ENCODE measurements around the gene USP2.

The USP2 gene

DNA sequence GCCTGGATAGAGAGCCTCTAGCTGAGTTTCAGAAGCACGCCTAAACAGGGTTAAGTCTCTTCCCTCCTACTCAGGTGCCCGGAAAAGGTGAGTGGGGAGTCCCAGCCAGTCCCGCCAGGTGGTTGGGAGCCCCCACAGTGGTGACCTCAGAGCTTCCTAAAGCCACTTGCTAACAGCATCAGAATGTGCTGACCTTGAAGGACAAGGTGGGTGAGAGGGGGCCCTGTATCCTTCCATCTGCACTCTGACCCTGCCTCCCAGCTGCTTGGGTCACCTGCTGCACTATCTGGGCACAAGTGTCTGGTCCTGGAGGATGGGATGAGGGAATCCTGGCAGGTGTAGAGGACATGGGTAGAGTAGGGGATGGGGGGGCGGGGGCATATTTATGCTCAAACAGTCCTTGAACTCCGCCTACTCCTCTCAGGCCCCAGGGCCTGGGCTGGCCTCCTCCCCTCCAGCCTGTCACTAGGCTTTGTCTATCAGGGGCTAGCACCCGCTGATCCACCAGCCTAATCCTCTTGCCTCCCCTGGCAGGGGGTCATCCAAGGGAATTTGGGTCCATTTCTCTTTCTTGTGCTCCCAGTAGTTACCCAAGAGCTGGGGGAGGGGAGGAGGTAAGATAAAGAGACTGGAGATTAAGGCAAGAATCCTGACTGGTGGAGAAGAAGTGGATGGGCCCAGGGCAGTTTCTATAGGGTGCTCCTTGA, 3.4 kb downstream of the USP2 start:
- no peak for DNase-seq (ENCODE audit: extremely low read depth, insufficient read length)
- no peaks in the 10 kb centered on the region for H3K36me3 ChIP-seq (ENCODE audit: control insufficient read depth, insufficient read depth, low read length)
- H3K4me3 ChIP-seq (replicated peaks; ENCODE audit: low read depth, low read length) = no peak overlapping the region
- TF ChIP-seq, protein P1, sequence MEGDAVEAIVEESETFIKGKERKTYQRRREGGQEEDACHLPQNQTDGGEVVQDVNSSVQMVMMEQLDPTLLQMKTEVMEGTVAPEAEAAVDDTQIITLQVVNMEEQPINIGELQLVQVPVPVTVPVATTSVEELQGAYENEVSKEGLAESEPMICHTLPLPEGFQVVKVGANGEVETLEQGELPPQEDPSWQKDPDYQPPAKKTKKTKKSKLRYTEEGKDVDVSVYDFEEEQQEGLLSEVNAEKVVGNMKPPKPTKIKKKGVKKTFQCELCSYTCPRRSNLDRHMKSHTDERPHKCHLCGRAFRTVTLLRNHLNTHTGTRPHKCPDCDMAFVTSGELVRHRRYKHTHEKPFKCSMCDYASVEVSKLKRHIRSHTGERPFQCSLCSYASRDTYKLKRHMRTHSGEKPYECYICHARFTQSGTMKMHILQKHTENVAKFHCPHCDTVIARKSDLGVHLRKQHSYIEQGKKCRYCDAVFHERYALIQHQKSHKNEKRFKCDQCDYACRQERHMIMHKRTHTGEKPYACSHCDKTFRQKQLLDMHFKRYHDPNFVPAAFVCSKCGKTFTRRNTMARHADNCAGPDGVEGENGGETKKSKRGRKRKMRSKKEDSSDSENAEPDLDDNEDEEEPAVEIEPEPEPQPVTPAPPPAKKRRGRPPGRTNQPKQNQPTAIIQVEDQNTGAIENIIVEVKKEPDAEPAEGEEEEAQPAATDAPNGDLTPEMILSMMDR (IDR thresholded peaks at IDR 0.05; ENCODE audit: insufficient read depth, low read length, poor library complexity, severe bottlenecking) = no peak
- H3K27me3 ChIP-seq (replicated peaks; ENCODE audit: control insufficient read depth, insufficient read depth, low read length) = no peaks in the 10 kb centered on the region; the same call in none of the 2 replicates

DNA sequence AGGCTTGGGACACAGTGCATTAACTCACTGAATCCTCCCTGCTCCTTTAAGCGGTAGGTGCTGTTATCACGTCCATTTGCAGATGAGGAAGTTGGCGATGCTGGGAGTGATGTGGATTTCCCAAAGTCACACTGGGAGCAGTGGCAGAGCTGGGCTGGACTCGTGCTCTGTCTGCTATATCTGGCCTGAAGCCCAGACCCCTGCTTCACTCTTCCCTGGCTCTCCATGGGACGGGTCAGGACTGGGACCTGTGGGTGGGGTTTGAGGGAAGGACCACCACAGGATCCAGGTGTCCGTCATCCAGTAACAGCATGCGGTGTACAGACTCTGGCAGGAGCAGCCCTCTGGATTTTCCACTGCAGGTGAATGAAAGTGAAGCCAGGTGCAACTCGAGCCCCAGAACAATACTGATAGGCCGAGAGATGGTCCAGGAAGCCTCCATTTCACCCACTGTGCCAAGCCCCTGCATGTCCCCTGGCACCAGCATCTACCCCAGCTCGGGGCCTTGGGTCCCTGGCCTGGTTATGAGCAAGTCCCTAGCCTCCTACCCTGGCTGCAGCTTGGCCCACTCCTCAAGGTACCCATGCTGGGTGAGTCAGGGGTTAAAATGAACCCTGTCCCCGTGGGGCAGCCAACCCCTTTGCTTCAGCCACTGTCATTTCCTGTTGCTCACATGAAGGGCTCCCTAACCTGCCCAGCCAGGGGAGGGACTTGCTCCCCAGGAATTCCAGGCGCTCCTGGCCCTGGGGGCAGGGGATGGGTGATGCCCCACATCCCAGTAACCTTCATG, 4.2 kb downstream of the USP2 start:
- Histone ChIP-seq H3K4me3 (replicated peaks; ENCODE audit: low read depth, low read length) (no peak overlapping the region), H3K27me3 (replicated peaks; ENCODE audit: control insufficient read depth, insufficient read depth, low read length) (no peaks in the 10 kb centered on the region; the same call in none of the 2 replicates), H3K36me3 (ENCODE audit: control insufficient read depth, insufficient read depth, low read length) (no peaks in the 10 kb centered on the region)
- TF ChIP-seq, protein P1 (IDR thresholded peaks at IDR 0.05; ENCODE audit: insufficient read depth, low read length, poor library complexity, severe bottlenecking) = no peak
- DNase-seq (ENCODE audit: extremely low read depth, insufficient read length) = no peak

DNA sequence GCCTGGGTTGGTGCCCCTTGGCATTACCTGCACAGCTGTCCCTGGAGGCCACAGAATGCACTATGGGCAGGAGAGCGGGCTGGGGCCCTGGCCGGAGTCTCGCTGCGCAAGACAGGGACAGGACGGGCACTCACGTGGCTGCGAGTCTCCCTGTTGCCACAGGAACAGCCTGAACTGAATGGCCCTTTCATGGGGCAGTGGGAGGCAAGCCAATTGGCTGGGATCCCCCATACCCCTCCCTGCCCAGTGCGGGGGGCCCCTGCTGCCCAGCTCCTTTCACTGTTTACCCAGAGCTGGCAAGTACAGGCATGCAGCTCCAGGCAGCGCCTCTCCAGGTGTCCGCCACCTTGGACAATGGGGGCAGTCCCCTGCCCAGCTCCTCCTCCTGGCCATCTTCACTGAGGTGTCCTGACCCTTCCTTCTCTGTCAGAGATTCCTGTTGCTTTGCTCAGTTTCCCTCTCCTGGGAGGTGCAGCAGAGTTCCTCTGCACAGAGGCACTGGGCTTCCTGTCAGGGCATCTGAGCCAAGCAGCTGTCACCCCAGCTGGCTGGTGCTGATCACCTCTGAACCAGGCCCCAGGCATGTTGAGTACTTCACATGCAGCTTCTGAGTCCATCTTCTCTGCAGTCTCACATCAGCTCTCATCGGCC, 5.2 kb downstream of the USP2 start:
- TF ChIP-seq, protein P1 (IDR thresholded peaks at IDR 0.05; ENCODE audit: insufficient read depth, low read length, poor library complexity, severe bottlenecking) = no peak
- H3K4me3 ChIP-seq (replicated peaks; ENCODE audit: low read depth, low read length) = no peak overlapping the region

DNA sequence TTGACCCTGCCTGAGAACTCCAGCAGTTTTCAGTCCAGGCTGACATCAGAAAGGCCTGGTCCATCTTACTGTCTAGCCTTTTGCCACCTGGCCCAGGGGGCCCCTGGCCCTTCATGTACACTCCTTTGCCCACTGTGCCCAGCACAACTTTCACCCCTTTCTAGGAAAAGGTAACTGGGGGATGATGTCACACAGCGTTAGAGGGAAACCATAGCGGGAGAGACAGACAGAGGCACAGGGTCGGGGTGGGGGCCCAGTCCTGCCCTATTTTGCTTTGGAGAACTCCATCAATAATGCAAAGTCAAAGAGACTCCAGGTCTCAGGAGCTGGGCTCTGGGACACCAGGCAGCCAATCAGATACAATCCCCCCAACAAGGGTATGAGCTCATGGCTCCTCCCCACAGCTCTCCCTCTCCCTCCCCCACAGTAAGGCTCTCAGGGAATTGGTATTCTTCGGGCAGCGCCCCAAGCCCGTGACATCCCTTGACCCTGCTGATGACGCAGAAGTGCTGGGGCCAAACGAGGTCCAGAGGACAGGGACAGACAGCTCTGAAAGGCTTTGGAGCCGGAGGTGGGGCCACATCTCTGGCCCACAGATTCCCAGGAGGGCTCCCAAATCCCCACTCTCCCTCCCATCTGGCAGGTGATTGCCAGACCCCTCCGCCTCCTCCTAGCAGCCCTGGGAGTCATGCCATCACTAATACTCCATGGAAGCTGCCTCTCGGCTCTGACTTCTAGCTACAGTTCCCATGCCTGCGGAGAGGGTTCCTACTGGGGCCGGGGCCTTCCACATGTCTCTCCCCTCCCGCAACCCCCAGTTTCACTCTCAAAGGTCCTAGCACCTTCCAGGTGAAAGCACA, 5.9 kb downstream of the USP2 start:
- no peaks in the 10 kb centered on the region; the same call in 1 of the 2 replicates for H3K27me3 ChIP-seq (replicated peaks; ENCODE audit: control insufficient read depth, insufficient read depth, low read length)
- DNase-seq (ENCODE audit: extremely low read depth, insufficient read length) = no peak
- no peaks in the 10 kb centered on the region for H3K36me3 ChIP-seq (ENCODE audit: control insufficient read depth, insufficient read depth, low read length)
- no peak overlapping the region for H3K4me3 ChIP-seq (replicated peaks; ENCODE audit: low read depth, low read length)
- TF ChIP-seq, protein P1 (IDR thresholded peaks at IDR 0.05; ENCODE audit: insufficient read depth, low read length, poor library complexity, severe bottlenecking) = no peak

More for the DNA sequence above, 5.2 kb downstream of the USP2 start:
- DNase-seq (ENCODE audit: extremely low read depth, insufficient read length) = no peak
- no peaks in the 10 kb centered on the region; the same call in none of the 2 replicates for H3K27me3 ChIP-seq (replicated peaks; ENCODE audit: control insufficient read depth, insufficient read depth, low read length)
- no peaks in the 10 kb centered on the region for H3K36me3 ChIP-seq (ENCODE audit: control insufficient read depth, insufficient read depth, low read length)

DNA sequence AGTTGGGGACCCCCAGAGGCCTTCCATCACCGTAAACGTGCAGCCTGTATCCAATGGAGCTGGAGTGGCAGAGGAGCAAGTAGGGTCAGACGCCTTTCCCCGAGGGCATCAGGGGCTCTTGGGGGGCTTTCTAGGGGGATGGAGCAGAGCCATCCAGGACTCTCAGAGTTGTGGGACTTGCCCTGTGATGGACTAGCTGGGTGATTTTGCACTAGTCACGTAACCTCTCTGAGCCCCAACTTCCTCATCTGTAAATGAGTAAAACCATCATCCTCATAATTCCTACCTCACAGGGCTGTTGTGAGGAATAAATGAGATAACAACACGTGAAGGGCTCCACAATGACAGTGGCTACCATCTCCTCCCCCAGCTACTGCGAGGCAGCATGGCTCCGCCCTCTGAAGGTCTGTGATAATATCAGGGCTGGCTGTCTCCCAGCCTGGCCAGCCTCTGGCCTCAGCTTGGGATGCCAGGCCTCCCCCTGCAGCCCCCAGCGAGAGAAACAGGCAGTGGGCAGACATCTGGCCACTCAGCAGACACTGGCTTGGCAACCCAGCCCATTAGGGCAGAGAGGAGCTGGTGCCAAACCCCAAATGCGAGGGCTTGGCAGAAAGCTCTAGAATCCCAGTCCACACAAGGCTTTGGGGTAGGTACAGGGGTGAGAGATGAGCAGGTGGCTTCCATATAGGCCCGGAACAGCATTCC, 6.7 kb downstream of the USP2 start:
- Histone ChIP-seq H3K4me3 (replicated peaks; ENCODE audit: low read depth, low read length) (no peak overlapping the region), H3K36me3 (ENCODE audit: control insufficient read depth, insufficient read depth, low read length) (no peaks in the 10 kb centered on the region), H3K27me3 (replicated peaks; ENCODE audit: control insufficient read depth, insufficient read depth, low read length) (no peaks in the 10 kb centered on the region)
- TF ChIP-seq, protein P1 (IDR thresholded peaks at IDR 0.05; ENCODE audit: insufficient read depth, low read length, poor library complexity, severe bottlenecking) = no peak
- DNase-seq (ENCODE audit: extremely low read depth, insufficient read length) = no peak

Data from GM06990 (cell line).